Left hindlimb (tissue), 1 donor: ENCODE data around the gene AMPD2.

Experiments used
- DNase-seq: peaks from one replicate; pipeline ENCODE4 v3.0.0-alpha.2; 2018

The AMPD2 gene

DNA sequence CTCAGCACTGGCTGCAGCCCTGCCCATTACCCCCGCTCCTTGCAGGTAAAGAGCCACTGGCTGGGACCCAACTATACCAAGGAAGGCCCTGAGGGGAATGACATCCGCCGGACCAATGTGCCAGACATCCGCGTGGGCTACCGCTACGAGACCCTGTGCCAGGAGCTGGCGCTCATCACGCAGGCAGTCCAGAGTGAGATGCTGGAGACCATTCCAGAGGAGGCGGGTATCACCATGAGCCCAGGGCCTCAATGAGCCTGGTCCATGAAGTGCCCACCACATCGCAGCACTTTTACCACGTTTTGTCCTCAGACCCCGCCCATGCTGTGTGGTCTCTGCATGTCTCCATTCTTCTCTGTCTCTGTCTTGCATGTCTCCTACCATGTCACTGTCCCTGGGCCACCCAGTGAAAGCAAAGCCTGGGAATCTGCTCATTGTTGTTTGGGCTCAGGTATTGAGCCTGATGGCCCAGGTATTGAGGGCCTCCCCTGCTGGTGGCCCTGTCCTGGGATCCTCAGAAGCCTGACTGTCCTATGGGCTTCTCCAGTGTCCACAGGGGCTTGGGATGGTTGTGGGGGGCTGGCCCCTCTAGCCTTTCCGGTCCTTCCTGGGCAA, 11.4 kb downstream of the AMPD2 start:
- DNase-seq, result peak; percentile 18

DNA sequence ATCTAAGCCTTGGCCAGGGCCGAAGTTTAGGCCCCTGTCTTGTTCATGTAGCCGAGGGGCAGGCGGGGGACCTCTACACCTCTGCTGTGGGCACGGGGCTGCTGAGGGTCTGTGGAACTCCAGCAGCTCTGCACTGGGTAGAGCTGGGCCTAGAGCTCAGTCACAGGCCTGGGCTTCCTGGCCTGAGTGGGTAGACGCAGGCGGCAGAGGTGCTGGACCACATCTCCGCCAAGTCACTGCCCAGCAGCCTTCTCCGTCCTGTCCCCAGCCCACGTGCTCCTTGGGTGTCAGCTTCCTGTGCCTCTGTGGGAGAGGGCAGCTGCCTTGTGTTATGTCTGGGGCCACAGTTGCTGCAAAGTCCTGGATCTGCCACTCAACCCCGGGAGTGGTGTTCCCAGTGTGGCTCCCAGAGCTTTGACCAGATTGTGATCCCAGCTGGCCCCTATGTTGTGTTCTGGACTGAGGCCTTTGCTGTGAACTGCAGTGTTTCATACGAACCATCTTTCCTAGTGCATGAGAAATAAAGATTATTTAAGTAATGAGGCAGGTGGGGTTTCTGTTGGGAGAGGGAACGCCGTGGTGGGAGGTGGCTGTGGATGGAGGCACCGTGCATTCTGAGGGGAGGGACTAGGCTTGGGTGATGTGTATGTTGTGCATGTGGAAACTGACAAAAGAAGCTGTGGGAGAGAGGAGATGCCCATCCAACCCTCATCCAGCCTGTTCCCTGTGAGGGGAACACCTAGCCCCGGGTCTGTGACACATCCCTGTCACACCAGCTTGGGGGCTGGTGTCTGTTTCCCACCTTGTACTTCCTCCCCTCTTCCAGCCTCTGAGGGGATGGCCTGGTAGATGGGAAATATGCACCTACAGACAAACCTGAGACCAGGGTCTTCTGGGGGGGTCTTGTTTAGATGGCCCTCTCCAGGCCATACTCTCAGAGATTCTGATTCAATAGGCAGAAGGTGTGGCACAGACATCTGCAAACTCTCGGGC, 12.2 kb downstream of the AMPD2 start:
- DNase-seq, result peak; percentile 29

DNA sequence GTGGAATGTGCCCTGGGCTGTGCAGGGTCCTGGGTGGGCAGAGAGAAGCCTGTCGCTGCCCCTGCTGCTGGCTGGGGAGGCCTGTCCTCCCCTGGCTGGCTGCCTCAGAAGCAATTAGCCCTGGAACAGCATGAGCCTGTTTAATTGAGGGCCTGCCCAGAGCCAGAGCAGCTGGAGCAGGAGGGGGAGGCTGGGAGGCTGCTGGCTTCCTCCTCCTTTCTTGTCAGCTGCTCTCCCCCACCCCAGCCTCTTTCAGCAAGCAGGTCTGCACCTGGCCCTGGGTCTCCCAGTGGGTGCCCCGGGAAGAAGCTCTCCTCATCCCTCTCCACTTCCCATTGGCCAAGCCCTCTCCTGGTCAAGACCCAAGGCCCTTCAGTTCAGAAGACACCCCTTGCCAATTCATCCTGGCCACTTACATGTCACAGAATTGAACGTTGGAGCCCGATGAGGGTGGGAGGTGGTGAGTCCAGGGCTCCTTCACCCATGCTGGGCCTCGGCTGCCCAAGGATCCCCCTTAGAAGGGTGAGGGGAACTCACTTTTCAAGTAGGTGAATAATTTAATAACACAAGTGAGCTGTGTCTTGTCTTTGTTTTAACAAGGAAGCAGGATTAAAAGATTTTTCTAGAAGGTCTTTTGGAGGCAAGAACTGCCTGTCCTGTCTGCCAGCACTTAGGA, 13.2 kb downstream of the AMPD2 start:
- peak; percentile 77 for DNase-seq

DNA sequence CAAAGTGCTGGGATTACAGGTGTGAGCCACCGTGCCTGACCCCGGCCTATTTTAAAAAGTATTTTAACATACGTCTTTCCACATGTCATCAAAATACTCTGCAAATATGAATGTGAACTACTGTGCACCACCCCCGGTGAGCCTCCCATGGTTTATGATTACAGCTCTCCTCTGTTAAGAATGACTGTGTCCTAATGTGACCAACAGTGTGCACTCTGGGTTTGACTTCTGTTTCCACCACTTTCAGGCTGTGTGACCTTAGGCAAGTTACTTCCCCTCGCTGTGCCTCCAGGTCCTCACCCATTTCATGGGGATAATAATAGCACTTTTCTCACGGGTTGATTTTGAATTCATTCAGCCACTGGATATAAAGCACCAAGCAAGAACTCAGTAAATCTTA, 14.7 kb downstream of the AMPD2 start:
- DNase-seq, result no peak

DNA sequence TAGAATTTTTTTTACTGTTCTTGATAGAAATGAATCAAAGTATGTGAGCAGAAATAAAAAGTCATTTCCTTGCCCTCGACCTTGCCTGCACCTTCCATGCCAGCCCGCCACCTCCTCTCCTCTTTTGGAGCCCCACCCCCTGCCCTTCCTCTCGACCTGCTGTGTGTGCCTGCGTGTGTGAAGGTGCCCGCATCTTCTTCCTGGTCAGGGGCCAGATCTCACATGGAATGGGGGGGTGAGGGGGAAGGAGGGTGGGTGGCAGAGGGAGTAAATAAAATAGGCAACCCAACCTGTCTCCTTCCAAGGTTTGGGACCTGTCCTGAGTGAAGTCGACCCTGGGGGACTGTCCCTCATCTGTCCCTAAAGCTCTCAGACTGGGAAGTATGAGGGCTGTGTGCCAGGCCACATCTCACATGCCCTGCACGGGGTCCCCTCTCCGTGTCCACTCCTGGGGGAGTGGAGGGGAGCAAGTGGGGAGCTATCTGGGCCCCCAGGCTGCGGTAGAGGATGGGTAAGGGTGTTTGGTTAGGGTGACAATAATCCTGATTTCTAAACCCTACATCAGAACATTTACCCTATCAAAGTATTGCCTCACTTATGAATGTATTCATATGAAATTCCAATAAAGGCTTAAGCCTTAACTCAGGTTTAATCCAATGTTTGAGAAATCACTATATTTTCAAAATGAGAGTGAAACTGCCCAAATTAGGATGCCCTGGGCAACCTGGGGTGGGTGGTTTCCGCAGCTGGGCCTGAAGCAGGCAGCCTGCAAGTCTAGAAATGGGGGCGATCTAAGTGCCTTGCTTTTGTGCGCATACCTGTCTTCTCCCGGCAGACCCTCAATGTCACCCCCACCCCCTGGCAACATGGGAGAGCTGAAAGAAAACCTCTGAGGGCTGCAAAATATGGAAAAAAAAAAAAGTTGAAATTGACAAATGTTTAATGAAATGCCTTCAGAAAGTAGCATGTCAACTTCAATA, 15.4 kb downstream of the AMPD2 start:
- peak; percentile 16 for DNase-seq

DNA sequence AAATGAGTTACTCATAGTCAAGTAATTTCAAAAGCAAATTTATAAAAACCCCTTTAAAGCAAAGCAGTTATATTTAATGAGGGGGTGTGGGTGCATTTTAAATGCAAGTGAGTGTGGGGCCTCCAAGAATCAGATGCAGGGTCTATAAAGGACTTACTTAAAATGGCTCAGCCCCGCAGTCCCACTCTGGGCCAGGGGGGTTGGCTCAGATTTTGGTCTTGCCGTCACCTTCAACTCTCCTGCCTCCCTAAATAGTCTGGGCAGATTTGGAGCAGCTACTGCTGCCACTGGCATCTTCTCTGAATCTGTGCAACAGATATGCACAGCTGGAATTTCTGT, 16.2 kb downstream of the AMPD2 start:
- DNase-seq, result peak; percentile 17

DNA sequence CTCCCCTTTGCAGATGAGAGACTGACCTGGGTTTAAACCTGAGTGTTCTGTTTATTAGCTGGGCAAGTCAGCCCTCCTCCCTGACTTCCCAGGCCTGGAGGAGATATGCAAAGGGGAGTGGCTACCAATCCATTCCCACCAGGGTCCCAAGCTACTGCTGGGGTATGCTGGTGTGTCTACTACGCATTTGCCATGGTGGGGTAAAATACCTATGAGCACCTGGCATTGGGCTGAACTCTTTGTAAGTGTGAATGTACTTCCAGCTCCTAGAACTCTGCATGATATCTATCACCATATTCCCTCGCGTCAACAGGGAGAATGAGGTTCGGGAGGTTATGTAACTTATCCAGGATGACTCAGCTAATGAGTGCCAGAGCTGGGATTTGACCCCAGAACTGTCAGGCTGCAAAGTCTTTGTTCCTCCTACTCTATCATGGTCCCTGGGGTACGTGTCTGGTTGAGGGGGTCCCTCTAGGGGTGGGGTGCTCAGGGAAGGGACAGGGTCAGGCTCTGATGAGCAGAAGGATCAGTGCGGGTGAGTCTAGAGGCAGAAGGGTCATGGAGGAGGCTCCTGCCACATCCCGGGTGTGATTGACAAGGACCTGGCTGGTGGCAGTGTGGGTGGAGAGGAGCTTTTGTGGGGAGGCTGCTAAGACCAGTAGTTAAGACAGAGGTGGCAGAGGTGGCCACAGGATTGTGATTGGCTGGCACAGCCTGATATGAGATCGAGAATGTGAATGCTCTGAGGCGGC, 16.7 kb downstream of the AMPD2 start:
- DNase-seq, result peak; percentile 33

DNA sequence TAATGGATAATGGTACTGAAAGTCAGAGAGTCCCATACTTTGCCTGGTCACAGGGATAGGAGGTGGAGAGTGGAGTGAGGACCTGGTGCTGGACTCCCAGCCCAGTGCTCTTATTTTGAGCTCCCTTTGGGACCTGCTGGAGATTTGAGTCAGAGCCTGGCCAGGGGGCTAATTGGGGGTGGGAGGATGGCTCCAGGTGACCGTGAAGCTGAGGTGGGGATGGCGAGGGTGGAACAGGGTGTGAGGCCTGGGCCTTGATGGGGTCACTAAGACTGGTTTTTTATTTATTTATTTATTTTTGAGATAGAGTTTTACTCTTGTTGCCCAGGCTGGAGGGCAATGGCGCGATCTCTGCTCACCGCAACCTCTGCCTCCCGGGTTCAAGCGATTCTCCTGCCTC, 17.8 kb downstream of the AMPD2 start:
- no peak for DNase-seq

DNA sequence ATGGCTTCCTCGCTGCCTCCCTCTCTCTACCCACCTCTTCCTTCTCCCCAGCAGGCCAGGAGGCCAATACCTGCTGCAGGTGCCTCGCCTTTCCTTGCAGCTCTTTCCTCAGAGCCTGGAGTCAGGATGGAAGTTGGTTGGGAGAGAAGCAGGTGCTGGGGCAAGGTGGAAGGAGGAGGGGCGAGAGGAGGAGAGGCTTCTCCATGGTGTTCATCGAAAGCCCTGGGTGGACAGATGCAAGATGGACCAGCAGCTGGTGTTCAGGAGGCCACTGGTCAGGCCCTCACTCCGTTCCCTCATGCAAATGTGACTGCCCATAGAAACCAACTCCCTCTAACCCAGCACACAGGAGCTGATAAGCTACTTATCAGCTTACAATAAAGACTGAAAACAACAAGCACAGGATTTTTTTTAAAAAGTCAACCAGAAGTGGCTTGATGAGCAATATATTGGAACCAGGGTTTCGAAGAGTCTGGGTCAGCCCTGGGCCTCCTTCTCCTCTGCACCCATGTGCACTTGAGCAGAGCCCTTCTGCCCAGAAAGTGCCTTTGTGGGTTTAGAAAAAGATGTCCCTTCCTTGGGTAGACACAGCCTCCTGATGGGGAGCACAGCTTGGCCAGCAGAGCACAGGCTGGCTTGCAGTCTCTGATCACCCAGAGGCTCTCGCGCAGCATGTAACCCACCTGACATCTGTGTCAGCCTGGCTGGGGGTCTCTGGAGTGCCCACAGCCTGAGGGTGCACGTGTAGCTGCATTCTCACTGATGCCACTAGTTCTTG, 19.6 kb downstream of the AMPD2 start:
- DNase-seq, result peak; percentile 16

DNA sequence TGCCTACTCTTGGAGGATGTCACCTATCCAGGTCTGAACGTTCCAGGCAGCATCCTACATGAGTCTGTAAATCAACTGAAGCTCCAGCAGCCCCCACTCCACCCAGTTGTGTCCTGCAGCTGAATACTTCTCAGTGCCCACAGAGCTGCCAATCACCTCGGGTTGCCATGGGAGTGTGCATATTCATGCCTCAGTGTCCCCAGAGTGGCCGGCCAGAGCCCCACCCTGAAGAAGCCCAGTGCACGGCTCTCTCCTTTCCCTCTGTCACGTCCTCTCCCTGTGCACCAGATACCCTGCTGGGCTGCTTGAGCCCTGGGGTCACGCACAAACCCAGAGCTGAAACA, 20.2 kb downstream of the AMPD2 start:
- DNase-seq, result peak; percentile 21

DNA sequence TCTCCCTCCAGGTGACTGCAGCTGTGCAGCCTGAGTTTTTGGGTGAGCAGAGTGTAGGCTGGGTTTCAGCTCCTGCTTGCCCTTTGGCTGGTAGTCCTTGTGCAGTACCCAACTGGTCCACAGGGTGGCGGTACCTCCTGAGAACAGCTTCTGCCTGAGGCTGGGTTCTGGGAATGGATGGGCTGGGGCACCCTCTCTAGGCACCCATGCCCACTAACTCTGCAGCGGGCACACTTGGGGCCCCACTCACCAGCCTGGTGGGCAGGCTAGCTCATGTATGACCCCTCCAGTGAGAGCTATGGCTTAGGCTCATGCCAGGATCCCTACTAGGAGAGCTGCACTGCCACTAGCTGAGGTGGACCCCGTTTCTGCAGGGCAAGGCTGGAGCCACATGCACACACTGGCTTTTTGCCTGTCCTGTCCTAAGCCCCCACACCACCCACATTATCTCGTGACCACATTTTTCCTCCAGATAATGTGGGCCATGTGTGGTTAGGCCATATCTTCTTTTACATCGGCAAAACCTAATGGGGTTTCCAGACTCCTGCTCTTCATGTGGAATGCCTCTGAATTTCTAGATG, 20.7 kb downstream of the AMPD2 start:
- peak; percentile 80 for DNase-seq

DNA sequence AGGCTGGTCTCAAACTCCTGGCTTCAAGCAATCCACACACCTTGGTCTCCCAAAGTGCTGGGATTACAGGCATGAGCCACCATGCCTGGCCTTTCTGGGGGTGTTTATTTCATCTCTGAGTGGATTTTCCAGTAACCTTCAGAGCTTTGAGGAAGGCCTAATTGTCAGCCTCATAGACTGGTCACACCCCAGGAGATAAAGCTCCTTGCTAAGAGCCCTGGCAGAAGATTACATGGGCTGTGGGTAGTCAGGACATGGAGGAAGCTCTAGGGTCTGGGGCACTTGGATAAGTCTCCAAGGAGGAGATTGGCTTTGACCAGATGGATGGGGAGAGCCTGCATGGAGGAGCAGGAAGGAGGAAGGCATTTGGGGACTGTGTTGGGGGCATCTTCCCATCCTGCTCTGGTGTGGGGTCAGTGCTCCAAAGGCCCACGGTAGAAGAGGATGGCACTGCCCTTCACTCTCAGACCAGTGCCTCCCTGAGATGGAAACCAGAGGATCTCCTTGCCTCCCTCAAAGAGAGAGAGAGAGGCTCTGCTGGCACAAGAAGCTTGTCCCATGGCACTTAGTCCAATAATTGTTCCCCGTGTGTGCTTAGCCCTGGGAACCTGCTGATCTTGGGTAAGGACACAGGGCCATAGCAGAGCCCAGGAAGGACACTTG, 21.6 kb downstream of the AMPD2 start:
- DNase-seq, result no peak

DNA sequence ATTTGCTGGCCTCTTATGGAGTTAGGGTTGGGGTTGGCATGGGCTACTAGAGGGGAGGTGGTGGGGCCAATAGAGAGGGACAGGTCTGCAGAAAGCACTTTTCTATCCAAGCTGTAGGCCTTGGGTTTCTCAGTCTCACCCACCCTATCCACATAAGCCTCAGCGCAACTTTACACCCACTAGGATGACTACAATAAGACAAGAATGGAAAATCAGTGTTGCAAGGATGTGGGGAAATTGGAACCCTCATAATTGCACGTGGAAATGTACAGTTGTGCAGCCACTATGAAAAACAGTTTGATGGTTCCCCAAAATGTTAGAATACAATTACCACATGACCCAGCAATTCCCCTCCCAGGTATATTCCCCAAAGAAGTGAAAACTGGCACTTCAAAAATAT, 22.2 kb downstream of the AMPD2 start:
- DNase-seq, result no peak

DNA sequence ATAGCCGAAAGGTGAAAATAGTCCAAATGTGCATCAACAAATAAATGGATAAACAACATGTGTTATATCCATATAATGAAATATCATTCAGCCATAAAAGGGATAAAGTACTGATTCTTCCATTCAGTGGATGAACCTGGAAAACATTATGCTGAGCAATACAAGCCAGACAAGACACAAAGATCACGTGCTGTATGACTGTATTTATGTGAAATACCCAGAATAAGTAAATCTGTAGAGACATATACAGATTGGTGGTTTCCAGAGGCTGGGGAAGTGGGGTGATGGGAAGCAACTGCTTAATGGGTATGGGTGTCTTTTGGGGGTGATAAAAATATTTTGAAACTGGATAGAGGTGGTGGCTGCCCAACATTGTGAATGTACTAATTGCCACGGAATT, 23.0 kb downstream of the AMPD2 start:
- DNase-seq, result no peak

DNA sequence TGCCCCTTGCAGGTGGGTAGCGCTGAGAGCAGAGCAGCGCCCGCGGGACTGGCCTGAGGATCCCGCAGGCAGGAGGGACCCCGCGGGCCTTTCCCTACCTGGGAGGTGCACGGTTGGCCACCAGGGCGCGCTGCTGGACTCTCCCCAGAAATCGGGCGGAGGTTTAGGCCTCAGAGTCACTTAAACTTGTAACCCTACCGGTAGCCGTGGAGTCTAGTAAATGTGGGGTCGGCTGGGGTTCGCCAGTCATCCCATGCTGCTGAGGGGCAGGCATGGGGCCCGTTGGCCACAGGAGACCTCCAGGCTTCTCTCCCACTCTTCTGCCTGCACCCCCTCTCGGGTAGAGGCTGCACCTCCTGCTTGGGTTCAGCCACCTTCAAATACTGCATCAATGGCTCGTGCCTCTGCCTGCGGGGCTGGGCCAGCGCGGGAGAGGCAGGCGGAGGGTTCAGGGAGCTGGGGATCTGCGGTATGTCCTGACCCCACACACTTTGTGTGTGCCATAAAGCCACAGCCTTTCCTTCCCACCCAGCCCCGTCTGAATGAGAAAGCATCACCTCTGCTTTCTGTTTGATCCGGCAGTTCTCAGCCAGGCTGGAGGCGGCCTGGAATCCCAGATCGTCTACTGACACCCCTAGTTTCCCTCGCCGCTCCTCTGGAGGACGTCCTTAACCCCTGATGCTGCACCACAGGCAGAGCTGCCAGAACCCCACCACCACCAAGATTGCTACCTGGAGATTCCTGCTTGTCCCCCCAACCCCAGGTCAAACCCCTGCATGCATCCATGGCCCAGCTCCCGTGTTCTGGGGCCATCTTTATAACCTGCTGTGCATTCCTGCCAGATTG, 24.0 kb downstream of the AMPD2 start:
- DNase-seq, result peak; percentile 85

DNA sequence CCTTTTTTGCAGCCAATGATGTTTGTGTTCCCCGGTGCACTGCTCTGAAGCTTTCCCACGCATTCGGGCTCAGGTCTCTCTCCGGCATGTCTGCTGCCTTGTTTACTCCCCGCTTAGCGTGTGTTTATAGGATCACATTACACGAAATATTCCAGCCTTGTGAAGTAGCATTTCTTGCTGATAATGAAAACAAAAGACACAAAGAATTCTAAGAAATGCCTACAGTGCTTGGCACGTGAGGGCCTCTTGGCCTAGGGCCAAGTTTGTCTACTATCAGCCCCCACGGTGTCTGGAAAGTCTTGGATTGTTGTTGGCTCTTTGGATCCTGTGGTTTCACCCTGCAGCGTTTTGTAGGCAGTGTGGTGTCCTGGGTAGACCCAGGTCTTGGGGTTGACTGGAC, 25.0 kb downstream of the AMPD2 start:
- DNase-seq, result no peak

DNA sequence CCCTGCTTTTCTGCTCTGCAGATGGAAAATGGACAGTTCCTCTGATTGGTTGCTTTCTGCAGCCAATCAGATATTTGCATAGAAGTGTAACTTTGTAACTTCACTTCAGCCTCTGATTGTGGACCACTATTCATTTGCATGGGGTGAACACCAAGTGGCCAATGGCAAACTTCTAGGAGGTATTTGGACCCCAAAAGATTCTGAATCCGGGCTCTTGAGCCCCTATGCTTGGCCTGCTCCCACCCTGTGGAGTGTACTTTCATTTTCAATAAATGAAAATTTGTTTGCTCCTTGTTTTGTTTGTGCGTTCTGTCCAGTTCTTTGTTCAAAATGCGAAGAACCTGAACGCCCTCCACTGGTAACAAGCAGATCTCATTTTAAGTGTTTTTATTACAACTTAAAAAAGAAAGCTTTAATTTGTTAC, 29.9 kb downstream of the AMPD2 start:
- DNase-seq, result no peak

DNA sequence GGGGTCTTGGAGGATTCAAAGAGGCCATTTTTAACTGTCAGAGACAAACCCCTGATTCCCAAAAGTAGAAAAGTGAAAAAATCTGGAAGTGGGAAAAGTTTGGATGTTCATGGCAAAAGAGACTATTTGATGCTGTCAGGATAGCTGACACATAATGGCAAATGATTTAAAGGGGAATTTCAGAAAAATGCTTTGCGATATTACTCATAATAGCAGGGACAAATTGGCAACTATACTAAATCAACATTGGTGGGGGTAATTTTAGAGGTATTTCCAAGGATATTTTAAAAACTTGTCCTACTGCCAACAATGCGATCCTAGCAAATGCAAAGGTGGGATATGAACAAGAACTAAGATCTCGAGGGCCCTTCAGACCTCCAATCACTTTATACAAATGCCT, 31.0 kb downstream of the AMPD2 start:
- DNase-seq, result no peak

DNA sequence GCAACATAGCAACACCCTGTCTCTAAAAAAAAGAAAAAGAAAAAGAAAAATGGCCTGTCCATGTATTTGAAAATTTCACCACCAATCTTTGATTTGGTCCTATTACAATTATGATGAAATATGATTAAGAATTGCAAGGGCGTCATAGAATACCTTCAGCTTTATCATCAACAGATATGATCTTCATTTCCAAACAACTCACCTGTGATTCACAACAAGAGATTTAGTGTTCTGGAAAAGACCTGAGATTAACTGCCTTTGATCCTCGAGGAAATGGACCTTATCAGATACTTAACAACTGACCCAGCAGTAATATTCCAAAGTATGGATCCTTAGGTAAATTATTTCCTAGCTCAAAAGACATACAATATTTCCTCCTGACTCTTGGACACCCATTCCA, 32.8 kb downstream of the AMPD2 start:
- DNase-seq, result no peak
